H1 (cell line): Measurements from ENCODE around the gene LBH. TPM values are rescaled to one million over a fixed set of nuclear protein-coding genes. Genes with fewer than 3 reads are reported as not detected.
A peak's percentile ranks its signal among the peaks of the same experiment; 100 is the strongest.

Experiments used
- ASH2L ChIP-seq: fragments of 200-600, 300-600 bp; sonication (generic); IDR thresholded peaks from one replicate; pipeline ENCODE4 v1.7.1; 2017; ENCODE audit warnings: low read length
- CHD2 ChIP-seq: IDR thresholded peaks from 2 replicates; pipeline ENCODE4 v1.6.1; 2012; ENCODE audit warnings: low read length, improper control_type of control experiment
- CREB1 ChIP-seq: IDR thresholded peaks from 2 replicates; pipeline ENCODE4 v1.6.1; 2012; ENCODE audit warnings: inconsistent platforms
- CTBP2 ChIP-seq: IDR thresholded peaks from 2 replicates; pipeline ENCODE4 v1.7.0; 2011; ENCODE audit warnings: borderline replicate concordance, mild to moderate bottlenecking, moderate library complexity, mixed read lengths, low read length; ENCODE audit not compliant: insufficient read depth, insufficient read length
- EZH2 ChIP-seq: fragments of 200-600 bp; sonication (generic); IDR thresholded peaks from 2 replicates; pipeline ENCODE4 v1.7.1; 2012; ENCODE audit warnings: low read depth, mild to moderate bottlenecking, moderate library complexity, low read length, inconsistent platforms; ENCODE audit not compliant: severe bottlenecking
- KDM5A ChIP-seq: fragments of 200-600 bp; IDR thresholded peaks from 2 replicates; pipeline ENCODE4 v1.7.1; 2012; ENCODE audit warnings: mild to moderate bottlenecking, low read length, inconsistent platforms, mixed read lengths
- NRF1 ChIP-seq: IDR thresholded peaks from 2 replicates; pipeline ENCODE4 v1.6.1; 2011; ENCODE audit warnings: mild to moderate bottlenecking, low read depth, low read length, improper control_type of control experiment
- PHF8 ChIP-seq: fragments of 200-600 bp; sonication (generic); conservative IDR thresholded peaks from 2 replicates; pipeline ENCODE4 v1.7.1; 2012; ENCODE audit warnings: low read depth, mild to moderate bottlenecking, inconsistent platforms, low read length, moderate library complexity
- SIRT6 ChIP-seq: IDR thresholded peaks from one replicate; pipeline ENCODE4 v1.7.1; 2012; ENCODE audit warnings: low read length, inconsistent platforms
- SRF ChIP-seq: IDR thresholded peaks from 2 replicates; pipeline ENCODE4 v1.6.1; 2011; ENCODE audit warnings: mild to moderate bottlenecking, low read depth, low read length, moderate library complexity
- TAF1 ChIP-seq: IDR thresholded peaks from 2 replicates; pipeline ENCODE4 v1.6.1; 2011; ENCODE audit warnings: mild to moderate bottlenecking, low read depth, low read length
- TBP ChIP-seq: IDR thresholded peaks from 2 replicates; pipeline ENCODE4 v1.6.1; 2011; ENCODE audit warnings: low read depth, low read length, improper control_type of control experiment
- USF2 ChIP-seq: IDR thresholded peaks from 2 replicates; pipeline ENCODE4 v1.6.1; 2011; ENCODE audit warnings: low read length, improper control_type of control experiment
- polyA plus RNA-seq, 7 experiments: library from polyadenylated mRNA; depleted of rRNA in 3 of 7; stranded (reverse) in 5 of 7; unstranded in 2 of 7; fragments of >200 nt in 5 of 7; fragments of 200-250 nt in 2 of 7; gene quantifications; 1 replicate in 5 of 7; 2 replicates in 1 of 7; 4 replicates in 1 of 7; pipeline versions ENCODE4 v1.2.1 to v1.2.3, GENCODE V29; 2011 to 2013; ENCODE audit warnings: missing spikeins in 2 of 7, mixed read lengths in 2 of 7
- total RNA-seq: library from RNA; stranded (reverse); fragmentation: NEBNext Ultra II Directional; extraction: Animal tissue kit (Norgen Biotek cat#: 25700); gene quantifications from 2 replicates; pipeline ENCODE4 v1.2.1, GENCODE V29; 2021
- TF ChIP-seq, protein P1 (sequence below): IDR thresholded peaks from 2 replicates; pipeline ENCODE4 v1.6.1; 2012; ENCODE audit warnings: inconsistent platforms

LBH gene
- total and polyA plus RNA-seq, 2 of the 8 experiments (the other 6 are each of a cell fraction or from before 2014, with no cell fraction given), result 25.7 to 34.5 TPM

- TF ChIP-seq USF2 (peak; percentile 78), EZH2 (peak; percentile 14), KDM5A (no peak), PHF8 (peak; percentile 38; the same call in 1 of the 2 replicates), NRF1 (no peak), SIRT6 (no peak), CTBP2 (no peak), TBP (peak; percentile 47; the same call in 1 of the 2 replicates), TAF1 (peak; percentile 45; the same call in 1 of the 2 replicates), CREB1 (peak; percentile 41; the same call in 1 of the 2 replicates), SRF (no peak), ASH2L (peak; percentile 78), CHD2 (no peak)
- TF ChIP-seq, protein P1, sequence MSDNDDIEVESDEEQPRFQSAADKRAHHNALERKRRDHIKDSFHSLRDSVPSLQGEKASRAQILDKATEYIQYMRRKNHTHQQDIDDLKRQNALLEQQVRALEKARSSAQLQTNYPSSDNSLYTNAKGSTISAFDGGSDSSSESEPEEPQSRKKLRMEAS, result peak; percentile 65
Observed at GRCh38 chr2:30231996-30232800, 864 bp downstream of the LBH start (continued).
